Stimulated activated CD4-positive, alpha-beta T cell treated with anti-CD3 and anti-CD28 coated beads, Interleukin-15, amount 100 ng/mL, for 24 hours (primary cell): ENCODE measurements around the gene SLC41A1.
"Not testable (repeated sequence)": the region's sequence is repeated elsewhere in the genome, so short reads cannot be mapped to it uniquely, and the experiment has no call there.

Source experiments
- DNase-seq: peaks from one replicate; pipeline ENCODE4 v3.0.0-alpha.2; 2020

SLC41A1 gene

DNA sequence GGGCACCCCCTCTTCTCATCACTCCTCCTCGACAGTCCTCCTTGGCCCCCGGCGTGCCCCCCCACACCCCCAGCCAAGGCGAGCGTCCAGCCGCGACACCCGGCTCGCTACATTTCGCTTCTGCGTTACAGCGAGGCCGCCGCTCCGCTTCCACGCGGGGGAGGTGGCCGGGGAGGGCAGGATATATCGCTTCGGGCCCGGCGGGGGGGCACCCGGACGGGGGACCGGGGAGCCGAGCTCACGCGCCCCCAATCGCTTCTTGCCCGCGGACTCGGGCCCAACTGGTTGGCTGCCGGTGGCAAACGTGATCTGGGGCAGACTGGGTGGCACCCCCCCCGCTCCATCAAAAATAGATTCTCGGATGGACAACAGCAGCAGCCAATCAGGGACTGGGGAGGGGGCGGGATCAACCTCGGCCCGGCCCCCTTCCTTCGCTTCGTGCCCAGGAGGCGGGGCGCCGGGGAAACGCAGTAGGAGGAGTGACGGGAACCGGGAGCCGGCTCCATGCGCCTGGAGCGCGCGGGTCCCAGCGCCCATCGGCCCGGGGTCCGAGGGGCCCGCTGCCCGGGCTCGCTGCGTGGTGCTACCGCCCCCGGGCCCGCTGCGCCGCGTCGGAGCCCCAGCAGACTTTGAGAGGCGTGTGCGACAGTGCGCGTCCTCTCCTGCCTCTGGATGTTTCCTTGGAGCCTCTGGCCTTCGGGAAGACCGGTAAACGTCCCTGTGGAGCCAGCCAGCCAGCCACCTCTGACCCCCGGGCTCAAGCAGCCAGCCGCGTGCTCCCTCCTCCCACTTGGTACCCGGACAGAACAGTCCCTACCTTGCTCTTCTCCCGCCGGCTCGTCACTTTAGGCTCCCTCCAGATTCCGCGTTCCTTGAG lies at the start of gene SLC41A1:
TSS of gene SLC41A1 (minus strand) at position 321 of the 877 bp plus-strand sequence. CDS start 2,757 bp downstream, outside the sequence.
- DNase-seq = peak; percentile 93

DNA sequence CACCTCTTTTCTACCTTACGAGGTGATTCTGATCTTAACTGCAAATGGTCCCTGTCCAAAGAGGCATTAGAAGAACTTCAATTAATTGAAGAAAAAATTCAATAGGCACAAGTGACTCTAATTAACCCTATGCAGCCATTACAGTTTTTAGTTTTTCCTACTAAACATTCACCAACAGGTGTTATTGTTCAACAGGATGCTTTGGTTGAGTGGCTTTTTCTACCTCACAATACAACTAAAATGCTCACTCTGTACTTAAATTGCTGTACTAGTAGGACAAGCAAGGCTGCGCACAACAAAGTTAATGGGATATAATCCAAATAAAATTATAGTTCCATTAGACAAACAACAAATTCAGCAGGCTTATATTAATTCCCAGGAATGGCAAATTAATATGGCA lies 48.5 kb upstream of the SLC41A1 start:
- no peak for DNase-seq

DNA sequence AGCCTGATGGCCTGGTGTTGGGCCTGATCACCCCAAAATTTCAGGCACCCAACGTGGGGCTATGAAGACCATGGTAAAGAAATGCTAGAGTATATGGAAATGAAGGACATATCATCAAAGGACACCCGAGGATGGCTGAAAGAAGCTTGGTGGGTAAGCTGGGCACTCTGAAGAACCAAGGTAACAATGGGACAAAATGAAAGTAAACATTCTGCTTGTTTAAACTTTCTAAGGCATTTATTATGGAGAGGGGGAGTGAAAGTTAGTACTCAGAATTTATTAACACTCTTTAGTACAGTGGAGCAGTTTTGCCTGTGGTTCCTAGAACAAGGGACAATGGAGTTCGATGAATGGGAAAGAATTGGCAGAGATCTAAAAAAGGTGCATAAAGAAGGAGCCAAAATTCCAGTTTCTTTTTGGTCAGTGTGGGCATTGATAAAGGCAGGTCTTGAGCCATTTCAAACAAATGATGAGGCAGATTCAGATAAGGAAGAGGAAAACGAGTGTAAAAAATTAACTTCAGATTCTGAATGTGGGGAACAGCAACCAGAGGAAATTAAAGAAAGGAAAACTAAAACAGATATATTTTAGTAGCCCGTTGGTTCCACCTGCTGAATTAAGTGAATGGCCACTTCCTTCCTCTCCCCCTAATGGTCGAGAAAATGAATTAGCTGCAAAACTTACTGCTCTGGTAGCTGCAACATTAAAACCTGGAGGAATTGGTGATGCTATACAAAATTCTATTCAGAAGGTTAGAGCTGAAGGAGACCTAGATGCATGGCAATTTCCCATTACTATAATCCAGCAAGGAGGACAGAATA lies 45.4 kb upstream of the SLC41A1 start:
- no peak for DNase-seq

DNA sequence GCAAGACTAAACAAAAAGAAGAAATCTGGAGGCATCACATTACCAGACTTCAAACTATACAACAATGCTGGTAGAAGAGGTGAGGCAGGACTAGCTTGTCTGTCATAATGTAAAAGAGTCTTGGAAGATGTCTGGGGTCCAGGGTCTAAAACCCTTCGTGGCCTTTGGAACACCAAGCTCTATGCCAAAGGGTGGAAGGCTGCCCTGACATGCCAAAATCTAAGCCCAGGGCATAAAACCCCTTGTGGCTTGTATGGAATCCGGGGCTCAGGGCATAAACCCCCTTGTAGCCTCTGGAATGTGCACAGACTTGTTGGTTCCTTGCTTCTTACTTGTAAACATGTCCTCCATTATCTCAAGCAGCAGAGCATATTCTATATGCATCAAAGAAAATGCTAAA lies 44.5 kb upstream of the SLC41A1 start:
- not testable (repeated sequence) for DNase-seq

DNA sequence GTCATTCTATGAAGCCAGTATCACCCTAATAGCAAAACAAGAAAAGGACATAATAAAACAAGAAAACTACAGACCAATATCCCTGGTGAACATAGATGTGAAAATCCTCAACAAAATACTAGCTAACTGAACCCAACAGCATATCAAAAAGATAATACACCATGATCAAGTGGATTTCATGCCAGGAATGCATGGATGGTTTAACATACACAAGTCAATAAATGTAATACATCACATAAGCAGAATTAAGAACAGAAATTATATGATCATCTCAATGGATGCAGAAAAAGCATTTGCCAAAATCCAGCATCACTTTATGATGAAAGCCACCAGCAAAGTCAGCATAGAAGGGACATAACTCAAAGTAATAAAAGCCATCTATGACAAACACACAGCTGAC lies 43.4 kb upstream of the SLC41A1 start:
- no peak for DNase-seq

DNA sequence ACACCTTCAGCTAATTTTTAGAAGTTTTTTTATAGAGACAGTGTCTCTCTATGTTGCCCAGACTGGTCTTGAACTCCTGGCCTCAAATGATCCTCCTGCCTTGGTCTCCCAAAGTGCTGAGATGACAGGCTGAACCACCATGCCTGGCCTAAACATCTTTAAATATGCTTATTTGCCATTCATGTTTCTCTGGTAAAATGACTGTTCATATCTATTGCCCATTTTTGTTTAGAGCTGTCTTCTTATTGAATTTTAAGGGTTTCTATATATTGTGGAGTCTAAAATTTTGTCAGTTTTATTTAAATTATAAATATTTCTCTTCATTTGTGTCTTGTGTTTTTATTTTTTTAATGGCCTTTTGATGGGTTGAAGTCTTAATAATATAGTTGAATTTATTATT lies 40.0 kb upstream of the SLC41A1 start:
- no peak for DNase-seq

DNA sequence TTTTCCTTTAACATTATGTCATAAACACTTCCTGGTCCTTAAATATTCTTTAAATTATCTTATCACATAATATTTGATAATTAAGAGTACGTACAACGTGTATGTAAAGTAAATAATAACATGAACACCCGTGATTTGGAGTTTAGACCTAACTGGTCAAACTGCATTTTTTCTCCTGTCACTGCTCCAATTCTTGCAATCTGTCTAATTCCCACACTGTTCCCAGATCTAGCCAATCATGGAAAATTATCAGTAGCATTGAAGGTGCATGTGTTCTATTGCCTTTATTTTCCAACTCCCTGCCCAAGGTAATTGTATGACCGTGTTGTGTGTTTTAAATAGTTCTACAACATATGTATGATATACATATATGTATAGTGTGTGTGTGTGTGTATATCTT lies 39.0 kb upstream of the SLC41A1 start:
- DNase-seq = no peak

DNA sequence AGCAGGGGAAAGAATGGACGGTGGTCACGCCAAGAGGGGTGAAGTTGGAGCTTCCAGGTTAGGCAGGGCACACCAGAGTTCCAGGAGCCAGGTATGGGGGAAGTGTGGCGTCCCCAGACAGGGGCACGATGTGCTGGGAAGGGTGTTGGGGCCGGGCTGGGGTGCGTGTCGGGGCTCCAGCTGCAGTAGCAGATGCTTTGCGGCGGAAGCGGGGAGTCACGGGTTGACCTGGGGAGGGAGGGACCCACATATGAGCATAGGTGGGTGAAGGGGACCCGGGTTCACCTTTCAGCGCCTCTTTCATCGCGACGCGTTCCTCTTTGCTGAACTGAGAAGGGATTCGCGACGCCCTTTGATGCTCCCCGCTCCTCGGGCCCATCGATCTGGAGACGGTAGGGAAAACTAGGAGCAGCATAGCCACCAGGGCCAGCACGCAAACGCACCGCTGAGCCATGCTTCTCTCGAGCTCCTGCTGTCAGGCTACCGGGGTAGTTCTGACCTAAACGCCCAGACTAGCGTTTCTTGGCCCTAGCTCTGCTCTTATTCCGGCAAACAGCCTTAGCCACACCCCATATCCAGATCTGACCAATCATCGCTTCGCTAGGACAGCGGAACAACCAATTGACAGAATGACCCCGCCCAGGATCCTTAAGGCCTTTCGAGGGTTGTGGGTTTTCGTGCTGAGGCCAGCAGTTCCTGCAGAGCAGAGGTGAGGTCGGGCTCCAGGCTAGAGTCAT lies 36.8 kb upstream of the SLC41A1 start, which contains the start of gene PM20D1:
TSS of gene PM20D1 (minus strand) at position 514 of the 737 bp plus-strand sequence. CDS start at position 454, 60 bp downstream.
- DNase-seq = peak; percentile 81

DNA sequence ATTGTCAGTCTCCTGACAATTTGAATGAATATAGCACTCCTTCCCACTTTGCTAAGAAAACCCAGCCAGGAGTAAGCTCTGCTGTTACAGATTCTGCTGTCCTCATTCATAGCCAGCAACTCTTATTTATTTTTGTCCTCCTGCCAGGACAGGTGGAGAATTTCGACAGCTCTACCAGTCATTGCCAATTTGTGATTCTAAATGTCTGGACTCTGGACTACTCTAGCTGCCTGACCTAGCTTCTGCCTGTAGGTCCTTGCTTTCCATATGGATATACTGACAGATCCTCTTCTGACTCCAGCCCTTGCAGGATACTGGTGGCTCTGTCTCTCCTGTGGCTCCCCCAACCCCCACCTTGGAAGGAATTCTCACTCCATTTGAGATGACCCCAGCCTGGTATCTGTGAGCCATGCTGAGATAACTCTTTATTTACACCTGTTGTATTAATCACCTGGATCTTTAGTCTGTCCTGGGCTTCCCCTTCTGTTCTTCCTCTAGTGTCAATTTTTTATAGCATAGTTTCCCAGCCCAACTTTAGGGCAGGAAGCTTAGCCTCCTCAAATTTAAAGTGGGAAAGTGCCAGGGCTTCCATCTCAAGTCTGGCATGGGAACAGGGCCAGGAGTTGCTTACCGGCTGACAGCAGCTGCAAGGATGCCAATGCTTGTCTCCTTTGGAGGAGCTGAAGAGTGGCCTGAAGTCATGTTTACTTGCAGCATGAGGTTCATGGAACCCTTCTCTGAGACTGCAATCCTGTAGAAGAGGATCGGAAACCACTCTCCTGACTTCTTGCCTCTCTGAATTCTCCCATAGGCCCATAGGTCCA lies 30.2 kb upstream of the SLC41A1 start:
- no peak for DNase-seq

DNA sequence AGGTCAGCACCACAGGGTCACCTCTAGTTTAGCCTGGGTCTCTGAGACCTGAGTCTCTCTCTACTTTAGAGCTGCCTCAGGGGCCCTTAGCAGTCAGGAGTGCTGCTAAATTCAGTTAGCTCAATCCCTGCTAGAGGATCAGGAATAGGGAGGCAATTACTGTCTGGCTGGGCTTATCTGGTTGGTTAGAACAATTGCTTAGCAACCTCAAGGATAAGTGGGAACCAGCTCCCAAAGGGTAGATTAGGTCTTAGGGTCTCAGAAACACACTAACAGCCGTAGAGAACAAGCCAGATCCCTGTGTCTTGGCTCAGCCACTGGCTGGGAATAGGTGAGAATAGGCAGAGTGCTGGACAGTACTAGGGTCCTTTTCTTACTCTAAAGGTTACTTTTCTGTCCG lies 29.2 kb upstream of the SLC41A1 start:
- no peak for DNase-seq

DNA sequence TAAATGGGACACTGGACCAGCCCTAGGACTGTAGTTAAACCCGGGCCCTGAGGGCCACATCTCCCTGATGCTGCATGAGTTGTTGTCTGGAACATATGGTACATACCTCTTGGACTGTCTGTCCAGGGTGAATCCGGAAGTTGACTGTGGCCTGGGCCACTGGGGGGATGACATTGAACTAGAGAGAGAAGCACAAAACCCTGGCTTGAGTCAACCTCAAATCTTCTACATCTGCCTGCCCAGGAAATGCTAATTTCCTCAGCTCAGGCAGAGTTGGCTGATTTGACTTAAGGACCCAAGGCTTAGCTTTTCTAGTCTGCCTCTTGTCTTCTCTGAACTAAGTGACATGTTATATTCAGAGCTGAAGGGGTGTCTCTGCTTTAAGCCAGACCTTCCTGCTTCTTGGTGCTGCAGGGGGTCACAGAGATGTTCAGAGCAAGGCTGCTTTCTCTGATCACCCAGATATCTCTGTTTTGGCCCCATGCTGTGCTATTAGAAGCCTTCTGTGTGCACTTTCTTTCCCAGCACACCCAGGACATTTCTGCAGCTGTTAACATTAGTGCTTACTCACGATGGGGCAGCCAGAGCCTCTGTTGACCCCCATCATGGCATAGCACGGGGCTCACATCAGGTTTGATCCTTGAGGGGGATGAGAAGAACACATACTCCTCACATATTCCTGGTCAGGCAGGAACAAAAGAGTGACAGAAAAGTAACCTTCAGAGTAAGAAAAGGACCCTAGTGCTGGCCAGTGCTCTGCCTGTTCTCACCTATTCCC lies 27.3 kb upstream of the SLC41A1 start:
- no peak for DNase-seq

DNA sequence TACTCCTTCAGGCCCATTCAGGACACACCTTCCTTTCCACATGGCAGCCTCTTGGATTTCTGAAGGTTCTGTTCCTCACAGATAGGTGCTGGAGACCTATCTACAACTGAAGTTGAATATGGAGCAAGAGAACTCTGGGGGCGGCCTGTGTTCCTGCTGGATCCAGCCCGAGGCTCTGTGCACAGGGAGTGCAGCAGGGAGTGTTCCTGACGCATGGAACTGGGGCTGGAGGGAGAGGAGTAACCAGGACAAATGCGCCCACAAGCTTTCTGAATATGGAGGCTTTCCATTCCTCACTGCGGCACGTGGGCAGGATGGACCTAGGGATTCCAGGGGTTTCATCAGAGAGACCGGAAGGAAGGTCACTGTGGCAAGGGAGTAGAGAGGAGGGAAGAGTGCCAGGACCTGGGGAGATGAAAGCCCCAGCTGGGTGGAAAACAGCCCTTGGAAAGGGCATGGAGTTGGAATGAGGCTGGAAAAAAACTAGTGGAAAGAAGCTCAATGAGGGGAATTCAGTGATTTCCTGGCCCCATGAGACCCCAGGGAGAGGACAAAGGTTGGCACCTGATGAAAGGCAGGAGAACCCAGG lies 24.5 kb upstream of the SLC41A1 start:
- no peak for DNase-seq

DNA sequence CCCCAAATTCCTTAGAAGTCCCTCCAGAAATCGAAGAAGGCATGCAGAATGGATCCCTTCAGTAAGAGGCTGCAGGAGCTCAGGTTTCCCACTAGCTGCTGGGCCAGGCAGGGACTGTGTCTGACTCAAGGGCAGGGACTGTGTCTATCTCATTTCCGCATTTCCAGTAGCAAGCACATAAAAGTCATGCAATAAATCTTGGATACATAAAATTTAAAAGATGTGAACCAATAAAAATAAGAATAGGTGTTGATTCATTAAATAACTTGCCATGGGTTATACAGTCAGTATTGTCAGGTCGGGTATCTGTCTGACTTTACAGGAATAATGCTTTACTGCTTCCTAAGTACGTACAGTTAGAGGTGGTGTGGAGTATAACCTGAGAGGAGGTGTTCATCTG lies 21.8 kb upstream of the SLC41A1 start:
- DNase-seq = no peak

DNA sequence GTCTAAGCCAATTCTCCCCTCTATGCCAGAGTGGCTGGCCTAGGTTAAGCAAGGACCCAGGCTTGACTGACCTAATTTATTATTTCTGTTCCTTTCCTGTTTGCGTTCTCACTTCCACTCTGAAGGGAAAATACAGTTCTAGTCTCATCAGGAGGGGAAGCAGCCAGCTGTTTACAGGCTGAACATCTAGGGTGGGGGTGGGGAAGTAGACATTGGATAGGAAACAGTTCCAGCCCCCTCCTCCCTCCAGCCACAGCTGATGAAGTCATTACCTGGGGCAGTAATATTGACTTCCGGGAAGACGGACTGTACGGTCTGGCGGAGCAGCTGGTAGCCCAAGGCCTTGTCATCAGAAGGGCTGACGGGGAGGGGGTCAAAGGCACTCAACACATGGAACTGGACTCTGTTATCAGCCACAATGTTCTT lies 19.3 kb upstream of the SLC41A1 start:
- no peak for DNase-seq

DNA sequence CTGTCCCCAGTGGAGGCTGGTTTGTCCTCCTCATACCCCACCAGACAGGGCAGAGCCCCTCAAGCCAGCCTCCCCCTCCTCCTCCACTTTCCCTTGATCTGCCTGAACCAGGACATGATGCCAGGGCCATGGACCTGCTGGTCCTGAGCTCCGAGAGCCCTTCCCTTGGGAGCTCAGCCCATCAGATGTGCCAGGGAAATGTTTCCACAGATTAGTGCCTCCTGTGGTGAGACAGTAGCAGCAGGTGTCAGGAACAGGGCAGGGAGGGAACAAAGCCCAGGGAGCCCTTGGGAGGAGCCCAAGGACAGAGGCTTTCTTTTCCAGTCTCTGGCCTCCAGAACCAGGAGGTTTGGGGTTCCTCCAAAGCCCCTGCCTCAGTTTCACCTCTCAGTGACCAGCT lies 14.6 kb upstream of the SLC41A1 start:
- no peak for DNase-seq

DNA sequence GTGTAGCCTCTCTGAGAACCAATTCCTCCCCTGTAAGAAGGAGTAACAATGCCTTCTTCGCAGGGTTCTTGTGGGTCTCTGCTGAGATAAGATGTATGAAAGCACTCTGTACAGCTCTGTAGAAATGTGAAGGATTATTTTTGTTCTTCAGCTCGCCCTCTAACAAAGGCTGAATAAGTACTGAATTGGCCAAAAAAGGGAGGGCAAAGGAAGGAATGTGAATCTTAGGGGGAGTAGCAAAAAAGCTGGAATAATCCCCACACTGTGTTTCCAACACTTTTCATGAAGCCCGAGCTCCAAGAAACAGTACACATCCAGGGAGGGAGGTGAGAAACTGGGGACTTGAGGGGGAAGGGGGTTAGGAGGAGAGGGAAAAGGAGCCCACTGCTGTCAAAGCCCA lies 14.0 kb upstream of the SLC41A1 start:
- no peak for DNase-seq

DNA sequence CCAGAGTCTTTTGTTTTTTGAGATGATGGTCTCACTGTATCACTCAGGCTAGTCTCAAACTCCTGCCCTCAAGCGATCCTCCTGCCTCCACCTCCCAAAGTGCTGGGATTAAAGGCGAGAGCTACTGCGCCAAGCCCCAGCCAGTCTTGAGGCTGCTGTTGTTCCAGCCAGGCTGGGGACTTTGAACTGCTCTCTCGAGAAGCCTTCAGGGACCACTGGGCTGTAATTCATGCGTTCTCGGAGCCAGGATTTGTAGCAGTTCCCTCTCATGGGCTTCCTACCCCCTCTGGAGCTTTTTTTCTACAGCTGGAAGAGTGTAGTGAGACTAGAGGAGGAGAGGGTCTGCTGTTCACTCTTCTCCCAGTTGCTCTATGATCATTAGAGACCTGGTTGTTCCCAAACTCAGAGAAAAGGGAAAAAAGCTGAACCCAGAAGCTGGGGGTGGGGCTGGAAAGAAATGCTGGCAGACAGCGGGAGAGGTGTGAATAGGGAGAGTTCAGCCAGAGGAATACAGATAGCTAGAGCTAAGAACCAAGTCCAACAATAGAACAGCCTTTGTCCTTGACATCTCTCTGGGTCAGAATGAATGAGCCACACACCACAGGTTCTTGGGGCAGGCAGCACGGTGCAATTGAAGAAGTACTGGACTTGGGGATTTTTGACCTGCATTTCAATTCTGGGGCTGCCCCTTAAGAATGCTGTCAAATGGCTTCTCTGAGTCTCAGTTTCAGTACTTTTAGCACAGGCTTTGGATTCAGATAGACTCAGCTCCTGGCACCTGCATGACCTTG lies 13.2 kb upstream of the SLC41A1 start:
- DNase-seq = no peak

DNA sequence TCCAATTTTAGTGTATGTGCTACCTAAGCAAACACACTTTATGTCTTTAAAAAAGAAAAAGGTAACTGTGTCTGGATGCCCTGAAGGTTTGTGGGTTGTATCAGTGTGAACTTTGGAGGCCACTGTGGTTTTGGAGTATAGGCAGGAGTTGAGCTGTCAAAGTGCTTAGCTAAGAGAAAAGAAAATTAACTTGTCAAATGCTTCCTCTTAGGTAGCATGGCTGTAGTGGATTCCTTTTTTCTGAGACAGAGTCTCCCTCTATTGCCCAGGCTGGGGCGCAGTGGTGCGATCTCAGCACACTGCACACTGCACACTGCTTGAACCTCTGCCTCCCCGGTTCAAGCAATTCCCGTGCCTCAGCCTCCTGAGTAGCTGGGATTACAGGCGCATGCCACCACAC lies 11.2 kb upstream of the SLC41A1 start:
- DNase-seq = no peak

DNA sequence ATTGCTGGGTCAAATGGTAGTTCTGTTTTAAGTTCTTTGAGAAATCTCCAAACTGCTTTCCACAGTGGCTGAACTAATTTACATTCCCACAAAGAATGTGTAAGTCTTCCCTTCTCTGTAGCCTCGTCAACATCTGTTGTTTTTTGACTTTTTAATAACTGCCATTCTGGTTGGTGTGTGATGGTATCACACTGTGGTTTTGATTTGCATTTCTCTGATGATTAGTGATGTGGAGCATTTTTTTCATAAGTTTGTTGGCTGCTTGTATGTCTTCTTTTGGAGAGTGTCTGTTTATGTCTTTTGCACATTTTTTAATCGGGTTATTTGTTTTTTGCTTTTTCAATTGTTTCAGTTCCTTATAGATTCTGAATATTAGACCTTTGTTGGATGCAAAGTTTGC lies 10.3 kb upstream of the SLC41A1 start:
- not testable (repeated sequence) for DNase-seq

DNA sequence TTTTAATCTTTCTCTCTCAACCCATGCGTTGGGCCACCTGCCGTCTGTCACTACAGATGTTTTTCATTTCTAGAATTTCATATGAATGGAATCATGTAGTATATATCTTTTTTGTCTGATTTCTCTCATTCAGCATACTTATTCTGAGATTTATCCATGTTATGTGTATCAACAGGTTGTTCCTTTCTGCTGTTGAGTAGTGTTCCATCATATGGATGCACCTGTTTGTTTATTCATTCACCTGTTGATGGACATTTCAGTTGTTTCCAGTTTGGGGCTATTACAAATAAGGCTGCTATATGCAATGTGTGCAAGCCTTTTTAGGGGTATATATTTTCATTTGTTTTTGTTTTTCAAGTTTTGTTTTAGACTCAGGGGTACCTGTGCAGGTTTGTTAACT lies 9.4 kb upstream of the SLC41A1 start:
- DNase-seq = no peak
